AG20443 (cell line): ENCODE results near the gene TLE3.
"Not testable (repeated sequence)": the region's sequence is repeated elsewhere in the genome, so short reads cannot be mapped to it uniquely, and the experiment has no call there.

ENCODE experiments used
- DNase-seq: peaks from one replicate; pipeline ENCODE4 v3.0.0; 2012; ENCODE audit warnings: low spot score, mixed read lengths

TLE3 gene

GRCh38 chr15:70097321-70098152 lies at the start of gene TLE3:
Gene TLE3, minus strand, starts transcription at chr15:70097917. Its CDS starts 1,119 bp downstream, at chr15:70096798.
- peak; percentile 98 for DNase-seq

DNA sequence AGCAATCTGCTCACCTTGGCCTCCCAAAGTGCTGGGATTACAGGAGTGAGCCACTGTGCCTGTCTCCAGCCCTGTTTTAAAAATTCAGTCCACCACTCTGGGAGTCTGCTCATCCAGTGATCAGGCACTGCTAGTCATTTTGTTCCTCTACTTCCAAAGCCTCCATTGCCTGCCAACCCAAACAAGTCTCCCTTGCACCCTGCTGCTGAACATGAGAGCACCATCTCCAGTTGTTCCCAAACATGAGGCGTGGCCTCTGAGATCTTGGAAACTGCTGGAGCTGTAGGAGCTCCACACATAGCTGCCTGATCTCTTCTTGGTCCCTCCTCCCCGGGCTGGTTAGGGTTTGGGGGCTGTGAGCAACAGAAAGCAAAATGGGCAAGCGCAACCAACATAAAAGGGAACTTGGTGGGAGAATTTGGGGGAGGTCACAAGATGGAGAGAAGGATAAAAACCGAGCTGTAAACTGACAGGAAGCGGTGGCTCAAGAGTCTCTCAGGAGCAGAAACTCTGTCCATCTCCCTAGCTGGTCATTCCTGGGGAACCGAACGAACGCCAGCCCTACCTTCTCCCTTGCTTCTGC lies 49.6 kb upstream of the TLE3 start:
- DNase-seq, result no peak

GRCh38 chr15:70146771-70147170 lies 49.1 kb upstream of the TLE3 start:
- no peak for DNase-seq

DNA sequence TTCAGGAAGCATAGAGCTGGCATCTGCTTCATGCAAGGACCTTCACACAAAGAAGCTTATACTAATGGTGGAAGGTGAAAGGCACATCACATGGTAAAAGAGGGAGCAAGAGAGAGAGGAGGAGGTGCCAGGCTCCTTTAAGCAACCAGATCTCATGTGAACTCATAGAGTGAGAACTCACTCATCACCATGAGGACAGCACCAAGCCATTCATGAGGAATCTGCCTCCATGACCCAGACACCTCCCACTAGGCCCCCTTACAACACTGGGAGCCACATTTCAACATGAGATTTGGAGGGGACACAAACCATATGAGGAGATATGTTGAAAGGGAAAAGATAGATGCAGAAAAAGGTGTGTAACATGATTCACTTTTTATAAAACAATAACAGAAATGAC lies 48.4 kb upstream of the TLE3 start:
- no peak for DNase-seq

- DNase-seq, result no peak
These were observed 47.5 kb upstream of the TLE3 start for GRCh38 chr15:70145261-70145660.

DNA sequence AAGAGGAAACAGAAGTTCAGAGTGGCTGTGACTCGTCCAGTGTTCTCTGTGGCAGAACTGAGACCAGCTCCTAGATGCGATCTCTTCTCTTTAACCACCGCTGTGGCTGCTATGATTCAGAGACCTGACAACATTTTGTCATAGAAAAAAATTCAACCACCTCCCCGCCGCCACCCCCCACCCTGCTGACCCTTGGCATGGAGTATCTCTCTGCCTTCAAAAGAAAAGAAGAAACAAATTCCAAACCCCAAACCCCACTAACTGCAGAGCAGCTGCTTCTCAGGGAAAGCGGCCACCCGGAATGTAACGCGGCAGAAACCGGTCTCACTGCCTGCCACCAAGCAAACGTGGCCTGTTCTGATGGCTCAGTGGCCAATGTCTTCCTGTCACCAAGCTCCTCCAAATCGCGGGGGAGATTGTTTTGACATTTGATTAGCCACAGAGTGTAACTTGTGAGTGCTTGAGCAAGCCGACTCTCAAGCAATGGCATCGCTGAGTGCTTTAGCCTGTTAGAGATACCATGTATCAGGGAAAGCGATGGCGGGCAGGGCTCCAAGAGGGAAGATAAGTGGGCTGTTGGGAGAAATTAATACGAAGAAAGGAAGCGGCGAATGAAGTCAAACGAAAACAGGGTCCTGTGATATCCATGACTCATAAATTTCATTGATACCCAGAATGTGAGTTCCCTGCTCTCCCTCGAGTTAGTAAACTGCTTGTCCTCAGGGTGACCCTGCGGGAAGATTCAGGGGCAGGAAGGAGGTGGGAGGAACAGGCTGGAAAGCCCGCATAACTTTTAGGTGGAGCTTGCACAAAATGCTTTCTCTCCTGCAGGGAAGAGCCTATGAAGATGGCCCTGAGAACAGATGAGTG lies 44.8 kb upstream of the TLE3 start:
- DNase-seq, result no peak

DNA sequence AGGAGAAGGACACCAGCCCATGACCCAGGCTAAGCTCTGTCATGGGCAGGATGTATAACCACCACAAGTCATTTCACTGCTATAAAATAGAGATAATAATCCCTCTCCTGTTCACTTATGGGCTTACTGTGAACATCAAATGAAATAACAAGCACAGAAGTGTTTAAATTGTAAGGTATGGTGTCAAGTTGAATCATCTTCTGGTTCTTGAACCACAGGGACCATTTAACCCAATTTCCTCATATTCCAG lies 44.3 kb upstream of the TLE3 start:
- DNase-seq, result no peak

- no peak for DNase-seq
These were observed 43.8 kb upstream of the TLE3 start for GRCh38 chr15:70141376-70142071.

GRCh38 chr15:70140543-70141375 lies 43.0 kb upstream of the TLE3 start:
- peak; percentile 37 for DNase-seq

DNA sequence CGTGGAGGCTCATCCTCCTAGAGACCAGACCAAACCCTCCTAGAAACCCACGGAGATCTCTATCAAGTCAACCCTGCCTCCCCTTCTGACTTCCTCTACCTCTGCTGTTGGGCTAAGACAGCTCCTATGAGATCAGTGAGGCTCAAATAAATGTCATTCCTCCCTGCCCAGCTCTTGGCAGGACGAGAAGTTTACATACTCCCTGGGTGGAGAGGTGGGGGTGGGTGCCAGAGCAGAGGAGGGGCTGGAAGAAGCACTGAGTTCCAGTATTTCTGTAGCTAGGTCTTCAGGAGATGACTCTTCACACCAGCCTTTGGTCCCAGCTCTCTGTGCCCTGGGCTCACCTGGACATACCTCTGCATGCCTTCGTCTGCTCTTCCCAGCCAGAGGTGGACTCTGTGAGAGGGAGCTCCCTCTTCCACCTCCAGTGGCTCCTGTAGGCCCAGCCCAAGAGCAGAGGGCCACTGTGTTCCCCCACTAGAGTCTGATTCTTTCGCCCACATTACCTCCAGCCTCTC lies 42.4 kb upstream of the TLE3 start:
- DNase-seq, result no peak

DNA sequence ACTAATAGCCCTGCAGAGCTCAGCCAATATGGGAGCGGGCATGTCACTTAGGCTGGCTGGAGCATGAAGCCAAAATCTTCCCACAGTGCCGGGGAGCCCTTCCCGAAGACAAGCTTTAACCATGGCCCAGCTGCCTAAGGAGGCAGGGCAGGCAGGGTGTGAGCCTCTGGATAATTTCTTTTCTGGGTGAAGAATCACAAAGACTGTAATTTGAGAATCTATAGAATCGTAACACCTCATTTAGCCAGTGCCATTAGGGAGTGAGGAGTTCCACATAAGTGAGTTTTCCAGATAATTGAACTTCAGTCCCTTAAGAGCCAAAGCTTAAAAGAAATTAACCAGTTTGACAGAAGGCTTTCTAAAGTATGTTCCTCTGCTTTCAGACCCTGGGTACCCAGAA lies 40.2 kb upstream of the TLE3 start:
- no peak for DNase-seq

- DNase-seq, result not testable (repeated sequence)
These were observed 39.3 kb upstream of the TLE3 start for GRCh38 chr15:70137021-70137420.

DNA sequence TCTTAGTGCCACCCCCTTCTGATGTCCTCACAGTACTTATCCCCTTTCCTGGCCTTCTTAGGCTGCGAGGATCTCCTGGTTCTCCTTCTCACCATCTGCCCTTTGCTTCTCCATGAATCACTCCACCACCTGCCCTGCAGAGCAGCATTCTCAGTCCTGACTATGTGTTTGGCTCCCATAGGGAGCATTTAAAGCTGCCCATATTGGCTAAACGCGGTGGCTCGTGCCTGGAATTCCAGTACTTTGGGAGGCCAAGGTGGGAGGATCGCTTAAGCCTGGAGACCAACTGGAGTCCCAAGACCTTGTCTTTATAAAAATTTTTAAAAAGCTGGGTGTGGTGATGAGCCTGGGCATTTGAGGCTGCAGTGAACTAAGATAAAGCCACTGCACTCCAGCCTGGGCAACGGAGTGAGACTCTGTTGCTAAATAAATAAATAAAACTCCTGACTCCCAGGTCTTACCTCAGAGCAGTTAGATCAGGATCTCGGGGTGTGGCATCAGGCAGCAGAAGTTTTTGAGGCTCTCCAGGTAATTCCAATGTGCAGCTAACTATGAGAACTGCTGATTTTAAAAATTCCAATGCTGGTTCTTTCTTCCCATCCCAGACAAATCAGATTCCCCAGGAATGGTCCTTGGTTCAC lies 36.2 kb upstream of the TLE3 start:
- DNase-seq, result no peak

DNA sequence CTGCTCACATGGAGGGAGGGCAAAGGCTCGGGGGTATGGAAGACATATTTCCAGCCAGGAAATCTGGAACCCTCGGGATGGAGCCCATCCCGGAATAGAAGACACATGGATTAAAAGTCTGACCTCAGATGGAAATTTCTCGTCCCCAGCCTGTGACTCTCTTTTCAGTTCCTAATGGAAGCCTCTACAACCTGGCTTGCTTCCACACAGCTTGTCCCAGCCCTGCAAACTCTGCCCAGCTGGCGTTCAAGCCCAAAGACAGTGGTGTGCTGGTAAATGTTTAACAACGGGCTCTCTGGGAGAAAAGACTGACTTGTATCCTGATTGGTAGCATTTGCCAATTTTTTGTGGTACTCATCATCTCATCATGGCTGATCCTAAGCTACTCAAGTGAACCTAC lies 35.6 kb upstream of the TLE3 start:
- no peak for DNase-seq

GRCh38 chr15:70132571-70132970 lies 34.9 kb upstream of the TLE3 start:
- DNase-seq, result no peak

- peak; percentile 58 for DNase-seq
These were observed 34.4 kb upstream of the TLE3 start for GRCh38 chr15:70132139-70132538.

DNA sequence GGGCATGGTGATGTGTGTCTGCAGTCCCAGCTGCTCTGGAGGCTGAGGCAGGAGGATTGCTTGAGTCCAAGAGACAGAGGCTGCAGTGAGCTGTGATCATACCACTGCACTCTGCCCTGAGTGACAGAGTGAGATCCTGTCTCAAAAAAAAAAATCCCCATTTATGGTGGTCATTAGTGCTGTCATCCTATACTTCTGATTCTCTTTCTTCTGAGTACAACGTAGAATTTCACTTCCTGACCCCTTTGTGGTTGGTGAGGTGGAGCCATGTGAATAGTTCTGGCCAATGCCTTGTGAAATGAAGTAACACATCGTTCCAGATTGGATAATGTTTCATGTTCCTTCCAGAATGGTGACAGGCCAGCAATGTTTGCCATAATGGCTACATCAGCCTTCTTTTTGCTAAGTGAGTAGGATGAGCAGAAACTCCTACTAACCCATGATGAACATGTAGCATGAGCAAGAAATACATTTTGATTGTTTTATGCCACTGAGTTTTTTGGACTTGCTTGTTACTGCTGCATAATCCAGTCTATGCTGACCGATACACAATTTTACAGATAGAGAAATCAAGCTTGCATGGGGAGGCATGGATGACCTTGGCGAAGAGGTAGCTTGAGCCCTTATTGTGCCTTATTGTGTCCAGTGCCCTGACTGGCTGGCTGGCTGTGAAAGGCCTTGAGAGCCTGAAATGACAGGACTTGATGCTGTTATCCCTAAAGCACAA lies 30.9 kb upstream of the TLE3 start:
- DNase-seq, result no peak

GRCh38 chr15:70127770-70128413 lies 30.2 kb upstream of the TLE3 start:
- DNase-seq, result no peak

- DNase-seq, result no peak
These were observed 29.6 kb upstream of the TLE3 start for GRCh38 chr15:70127288-70127746.
